HL-60 (cell line): ENCODE results near the gene CAV1.

Experiments
- CTCF ChIP-seq: IDR thresholded peaks from one replicate; pipeline ENCODE4 v1.5.1; 2011; ENCODE audit warnings: low read length, control low read depth, inconsistent platforms; ENCODE audit not compliant: insufficient read depth
- POLR2AphosphoS5 ChIP-seq: IDR thresholded peaks from 2 replicates; pipeline ENCODE4 v1.6.1; 2012; ENCODE audit warnings: low read depth

GRCh38 chr7:116607299-116607698 lies 82.5 kb downstream of the CAV1 start:
- no peak for TF ChIP-seq CTCF
- no peak for TF ChIP-seq POLR2AphosphoS5
